HG03064 (cell line): ENCODE data around the gene LRRC45.
A peak's percentile ranks its signal among the peaks of the same experiment; 100 is the strongest.
"Not testable (repeated sequence)": the region's sequence is repeated elsewhere in the genome, so short reads cannot be mapped to it uniquely, and the experiment has no call there.

Source experiments
- ATAC-seq: cut with Tn5 transposase; IDR thresholded peaks from one replicate; pipeline ENCODE4 v1.9.1; 2021; ENCODE audit warnings: low read depth; ENCODE audit not compliant: unreplicated experiment

Gene LRRC45

DNA sequence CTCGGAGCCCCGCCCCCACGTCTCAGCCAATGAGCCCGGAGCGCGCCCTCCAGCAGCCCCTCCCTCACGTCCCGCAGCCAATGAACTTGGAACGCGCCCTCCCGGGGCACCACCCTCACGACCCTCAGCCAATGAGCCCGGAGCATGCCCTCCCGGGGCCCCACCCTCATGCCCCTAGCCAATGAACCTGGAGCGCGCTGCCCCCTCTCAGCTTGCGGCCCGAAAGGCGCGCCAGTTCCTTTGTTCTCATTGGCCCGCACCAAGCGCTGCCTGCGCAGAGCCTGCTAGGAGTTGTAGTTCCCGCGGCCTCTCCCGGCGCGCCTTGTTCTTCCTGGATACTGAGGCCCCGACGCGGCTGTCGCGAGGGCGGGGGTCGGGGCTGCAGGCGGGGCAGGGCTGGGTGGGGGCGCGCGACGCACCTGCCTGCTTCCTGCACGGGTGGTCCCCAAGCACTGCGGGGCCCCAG lies at the start of gene LRRC45:
Gene LRRC45 (plus strand): TSS at position 325 of the 466 bp plus-strand sequence. CDS start 339 bp downstream, outside the sequence.
- peak; percentile 68 for ATAC-seq

DNA sequence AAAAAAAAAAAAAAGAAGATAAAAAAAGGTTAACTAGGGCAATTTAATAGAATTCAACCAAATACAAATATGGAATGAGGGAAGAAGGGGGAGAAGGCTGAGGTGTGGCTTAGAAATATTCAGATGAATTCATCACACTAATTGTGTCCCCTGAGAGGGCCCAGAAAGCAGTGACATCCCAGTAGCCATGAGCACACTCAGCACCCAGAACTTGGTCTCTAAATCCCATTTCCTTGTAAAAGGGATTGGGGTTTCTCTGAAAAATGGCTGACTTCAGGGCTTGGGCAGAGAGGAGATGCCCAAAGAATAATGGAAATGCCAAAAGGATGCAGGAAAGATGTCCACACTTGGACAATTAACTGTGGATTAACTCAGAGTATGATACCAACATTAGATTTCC lies 49.7 kb upstream of the LRRC45 start:
- ATAC-seq = no peak

DNA sequence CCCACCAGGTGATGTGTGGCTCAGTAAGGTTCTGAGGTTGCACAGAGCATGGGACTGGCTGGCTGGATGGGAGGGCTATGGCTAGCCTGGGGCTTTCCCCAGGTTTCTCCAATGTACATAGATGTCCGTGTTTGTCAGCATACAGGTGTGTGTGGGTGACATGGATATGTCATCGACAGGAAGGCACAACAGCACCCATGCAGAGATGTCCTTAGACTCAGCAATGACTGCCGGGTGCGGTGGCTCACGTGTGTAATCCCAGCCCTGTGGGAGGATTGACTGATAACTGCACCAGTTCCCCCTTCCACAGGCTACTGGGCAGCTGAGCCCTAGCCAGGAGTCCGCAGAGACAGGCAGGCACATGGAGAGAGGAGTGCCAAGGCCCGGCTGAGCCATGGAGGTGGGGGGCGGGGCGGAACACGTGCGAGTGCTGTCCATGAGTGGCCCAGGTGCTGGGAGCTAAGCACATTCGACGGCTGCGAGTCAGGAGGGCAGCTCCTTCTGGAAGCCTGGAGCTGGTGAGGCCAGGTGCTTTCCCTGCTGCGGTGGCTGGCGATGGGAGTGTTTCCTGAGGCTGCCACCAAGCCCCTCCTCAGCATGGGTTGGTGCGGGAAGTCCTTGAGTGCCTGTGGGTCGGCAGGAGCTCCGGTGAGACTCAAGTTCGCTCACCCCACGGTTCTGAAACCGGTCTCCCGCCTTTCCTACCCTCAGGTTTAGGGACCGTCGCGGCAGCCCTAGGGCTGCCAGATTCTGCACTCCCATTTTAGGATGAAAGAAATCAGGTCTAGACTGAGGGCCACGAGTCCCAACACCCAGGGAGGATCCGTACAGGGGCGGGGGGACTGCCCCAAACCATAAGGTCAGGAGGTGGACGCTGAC lies 46.5 kb upstream of the LRRC45 start:
- ATAC-seq = no peak

DNA sequence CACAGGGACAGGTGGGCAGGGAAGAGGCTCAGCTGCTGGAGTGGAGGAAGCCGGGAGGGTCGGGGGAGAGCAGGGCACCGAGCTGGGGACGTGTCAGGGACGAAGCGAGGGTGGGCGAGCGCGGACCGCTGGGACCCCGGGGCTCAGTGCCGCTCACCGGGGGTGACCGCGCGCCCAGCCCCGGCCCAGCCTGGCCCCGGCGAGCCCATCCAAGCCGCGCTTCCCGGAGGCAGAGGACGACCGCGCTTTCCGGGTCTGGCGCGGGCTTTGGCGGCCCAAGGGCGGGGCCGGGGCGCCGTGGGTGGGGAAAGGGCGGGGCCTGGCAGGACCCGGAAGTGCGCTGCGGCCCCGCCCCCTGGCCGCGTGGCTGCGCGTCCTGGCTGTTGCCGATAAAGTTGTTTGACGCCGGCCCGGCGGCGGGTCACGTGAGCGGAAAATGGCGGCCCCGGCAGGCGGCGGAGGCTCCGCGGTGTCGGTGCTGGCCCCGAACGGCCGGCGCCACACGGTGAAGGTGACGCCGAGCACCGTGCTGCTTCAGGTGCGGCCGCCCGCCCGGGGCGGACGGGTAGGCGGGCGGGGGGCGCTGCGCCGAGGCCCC lies 45.8 kb upstream of the LRRC45 start, which contains the start of gene ASPSCR1:
Gene ASPSCR1 (plus strand): TSS at position 419 of the 598 bp plus-strand sequence. CDS start 18 bp downstream, at position 437.
- ATAC-seq = peak; percentile 72

DNA sequence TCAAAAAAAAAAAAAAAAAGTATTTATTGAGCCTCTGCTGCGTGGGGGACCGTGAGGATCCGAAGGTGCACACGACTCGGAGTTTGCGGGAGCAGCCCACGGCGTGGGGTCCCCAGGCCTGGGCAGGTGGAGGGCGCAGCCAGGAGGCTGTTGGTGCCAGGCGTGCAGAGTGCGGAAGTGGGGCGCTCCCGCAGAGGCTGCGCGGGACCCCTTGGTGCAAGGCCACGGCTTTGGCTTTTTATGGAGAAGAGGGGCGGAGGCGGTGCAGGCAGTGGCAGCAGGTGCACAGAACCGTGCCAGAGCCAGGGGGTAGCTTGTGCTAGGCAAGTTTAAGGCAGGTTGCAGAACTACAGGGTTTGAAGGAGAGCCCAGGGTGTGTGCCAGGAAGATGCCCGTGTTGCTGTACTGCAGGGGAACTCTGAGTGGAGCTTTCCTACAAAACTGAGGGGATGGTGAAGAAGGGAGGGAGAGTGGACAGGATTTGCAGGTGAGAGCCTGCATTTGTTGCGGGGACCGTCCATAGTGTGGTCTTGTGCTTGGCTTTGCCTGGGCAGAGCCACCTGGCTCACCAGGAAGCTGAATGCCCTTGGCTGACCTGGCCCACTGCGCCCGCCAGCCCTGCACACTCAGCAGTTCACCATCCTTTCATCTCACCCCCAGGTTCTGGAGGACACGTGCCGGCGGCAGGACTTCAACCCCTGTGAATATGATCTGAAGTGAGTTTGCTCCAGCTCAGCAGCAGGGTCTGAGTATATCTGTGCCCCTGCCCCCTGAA lies 44.4 kb upstream of the LRRC45 start:
- no peak for ATAC-seq

DNA sequence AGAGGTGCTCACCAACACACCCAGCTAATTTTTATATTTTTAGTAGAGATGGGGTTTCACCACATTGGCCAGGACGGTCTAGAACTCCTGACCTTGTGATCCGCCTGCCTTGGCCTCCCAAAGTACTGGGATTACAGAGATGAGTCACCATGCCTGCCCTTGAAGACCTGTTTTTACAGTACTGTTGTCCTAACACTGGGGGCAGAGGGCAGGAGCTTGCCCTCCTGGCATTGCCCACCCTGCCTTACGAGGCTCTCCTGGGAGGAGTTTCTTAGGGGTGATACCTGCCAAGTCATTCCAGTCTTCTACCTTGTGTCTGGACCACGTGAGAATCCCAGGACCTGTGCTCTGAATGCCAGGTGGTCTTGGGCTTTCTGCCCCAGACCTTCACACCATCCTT lies 43.0 kb upstream of the LRRC45 start:
- no peak for ATAC-seq

DNA sequence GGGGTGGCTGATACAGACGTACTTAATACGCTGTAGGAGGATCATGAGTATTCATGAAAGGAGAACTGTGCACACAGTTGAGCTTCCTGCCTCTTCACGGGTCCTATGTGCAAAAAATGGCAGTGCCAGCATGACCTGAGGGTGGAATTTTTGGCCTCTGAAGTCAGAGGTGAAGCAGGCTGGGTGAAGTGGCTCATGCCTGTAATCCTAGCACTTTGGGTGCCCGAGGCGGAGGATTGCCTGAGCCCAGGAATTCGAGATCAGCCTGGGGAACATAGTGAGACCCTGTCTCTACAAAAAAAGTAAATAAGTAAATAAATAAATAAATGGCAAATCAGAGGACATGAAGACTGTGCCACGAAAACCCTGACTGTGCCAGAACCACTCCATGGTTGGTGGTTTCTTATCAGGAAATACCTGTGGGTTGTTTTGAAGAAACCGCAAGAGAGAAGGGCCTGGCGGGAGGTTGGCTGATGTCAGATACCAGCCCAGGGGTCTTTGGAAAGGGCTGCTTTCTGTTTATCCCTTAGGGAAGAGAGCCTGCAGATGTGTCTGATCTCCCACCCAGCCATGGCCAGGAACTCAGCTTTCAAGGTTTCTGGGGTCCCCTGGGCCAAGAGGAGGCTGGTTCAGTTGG lies 42.3 kb upstream of the LRRC45 start:
- no peak for ATAC-seq

DNA sequence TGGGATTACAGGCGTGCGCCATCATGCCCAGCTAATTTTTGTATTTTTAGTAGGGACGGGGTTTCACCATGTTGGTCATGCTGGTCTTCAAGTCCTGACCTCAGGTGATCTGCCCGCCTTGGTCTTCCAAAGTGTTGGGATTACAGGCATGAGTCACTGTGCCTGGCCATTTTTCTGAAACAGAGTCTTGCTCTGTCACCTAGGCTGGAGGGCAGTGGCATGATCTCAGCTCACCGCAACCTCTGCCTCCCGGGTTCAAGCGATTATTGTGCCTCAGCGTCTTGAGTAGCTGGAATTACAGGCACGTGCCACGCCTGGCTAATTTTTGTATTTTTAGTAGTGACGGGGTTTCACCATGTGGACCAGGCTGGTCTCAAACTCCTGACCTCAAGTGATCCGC lies 41.6 kb upstream of the LRRC45 start:
- not testable (repeated sequence) for ATAC-seq

DNA sequence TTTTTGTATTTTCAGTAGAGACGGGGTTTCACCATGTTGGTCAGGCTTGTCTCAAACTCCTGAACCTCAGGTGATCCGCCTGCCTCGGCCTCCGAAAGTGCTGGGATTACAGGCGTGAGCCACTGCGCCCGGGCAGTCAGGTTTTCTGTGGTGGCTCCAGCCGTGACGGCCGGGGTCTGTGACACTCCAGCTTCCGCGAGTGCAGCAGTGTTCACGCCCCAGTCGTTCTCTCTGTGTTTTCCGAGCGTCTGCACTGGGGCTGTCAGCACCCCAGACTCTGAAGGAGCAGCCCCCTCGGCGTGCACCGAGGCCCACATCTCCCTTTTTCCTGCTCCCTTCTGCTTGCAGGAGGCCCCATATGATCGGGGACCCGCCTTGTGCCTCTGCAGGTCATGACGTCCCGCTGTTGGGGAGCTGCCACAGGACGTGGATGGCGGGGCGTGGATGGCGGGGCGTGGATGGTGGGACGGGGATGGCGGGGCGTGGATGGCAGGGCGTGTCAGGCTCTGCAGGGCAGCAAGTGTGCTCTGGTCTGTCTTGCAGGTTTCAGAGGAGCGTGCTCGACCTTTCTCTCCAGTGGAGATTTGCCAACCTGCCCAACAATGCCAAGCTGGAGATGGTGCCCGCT lies 40.0 kb upstream of the LRRC45 start:
- ATAC-seq = no peak

DNA sequence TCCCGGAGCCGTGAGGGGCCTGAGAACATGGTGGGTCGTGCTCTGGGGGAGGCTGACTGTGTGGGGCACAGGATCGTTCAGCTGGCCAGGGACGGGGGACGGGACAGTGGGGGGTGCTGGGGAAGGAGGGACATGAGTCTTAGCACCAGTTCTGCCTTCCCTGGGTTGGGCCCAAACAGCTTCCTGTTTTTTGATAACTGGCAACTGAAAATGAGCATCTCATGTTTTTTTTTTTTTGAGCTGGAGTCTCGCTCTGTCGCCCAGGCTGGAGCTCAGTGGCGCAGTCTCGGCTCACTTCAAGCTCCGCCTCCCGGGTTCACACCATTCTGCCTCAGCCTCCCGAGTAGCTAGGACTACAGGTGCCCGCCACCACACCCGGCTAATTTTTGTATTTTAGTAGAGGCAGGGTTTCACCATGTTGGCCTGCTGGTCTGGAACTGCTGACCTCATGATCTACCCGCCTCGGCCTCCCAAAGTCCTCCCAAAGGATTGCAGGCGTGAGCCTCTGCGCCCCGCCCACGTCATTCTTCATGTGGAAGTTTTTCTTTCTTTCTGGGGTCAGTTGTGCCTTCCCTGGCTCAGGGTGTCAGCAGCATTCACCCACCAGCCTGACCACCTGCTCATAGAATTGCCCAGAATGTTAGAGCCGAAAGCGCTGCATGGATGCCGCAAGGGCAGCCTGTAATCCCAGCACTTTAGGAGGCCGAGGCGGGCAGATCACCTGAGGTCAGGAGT lies 39.3 kb upstream of the LRRC45 start:
- no peak for ATAC-seq

DNA sequence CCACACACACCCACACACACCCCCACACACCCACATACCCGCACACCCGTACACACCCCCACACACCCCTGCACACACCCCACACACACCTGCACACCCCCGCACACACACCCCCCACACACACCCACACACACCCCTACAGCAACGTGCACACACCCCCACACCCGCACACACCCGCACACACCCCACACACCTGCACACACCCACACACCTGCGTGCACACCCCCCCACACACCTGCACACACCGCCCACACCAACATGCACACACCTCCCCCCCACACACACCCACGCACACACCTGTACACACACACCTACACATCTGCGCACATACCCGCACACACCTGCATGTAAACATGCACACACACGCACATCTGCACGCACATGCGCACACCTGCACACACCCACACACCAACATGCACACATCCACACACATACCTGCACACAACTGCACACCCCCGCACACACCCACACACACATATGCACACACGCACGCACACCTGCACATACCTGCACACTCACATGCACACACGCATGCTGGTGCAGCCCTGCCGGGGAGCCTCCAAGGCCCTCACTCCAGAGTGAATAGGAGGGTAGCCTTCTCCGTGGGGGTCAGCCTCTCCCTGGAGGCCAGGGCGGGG lies 38.2 kb upstream of the LRRC45 start:
- no peak for ATAC-seq

DNA sequence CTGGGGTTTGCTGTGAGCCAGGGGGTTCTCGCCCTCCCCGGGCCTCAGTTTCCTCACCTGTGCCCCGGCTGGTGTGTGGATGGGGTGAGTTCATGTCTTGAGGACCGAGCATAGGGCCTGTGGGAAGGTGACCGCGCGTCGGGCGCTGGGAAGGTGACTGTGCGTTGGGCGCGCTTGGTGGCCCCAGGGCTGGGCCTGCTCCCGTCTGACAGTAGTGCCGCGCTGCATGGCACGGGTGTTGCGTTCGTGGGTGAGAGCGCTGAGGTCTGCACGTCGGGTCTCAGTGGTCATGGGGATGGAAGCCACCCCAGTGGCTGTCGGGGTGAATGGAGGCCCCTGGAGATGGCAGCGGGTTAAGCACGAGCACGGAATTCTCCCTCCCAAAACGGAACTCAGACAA lies 36.5 kb upstream of the LRRC45 start:
- no peak for ATAC-seq

DNA sequence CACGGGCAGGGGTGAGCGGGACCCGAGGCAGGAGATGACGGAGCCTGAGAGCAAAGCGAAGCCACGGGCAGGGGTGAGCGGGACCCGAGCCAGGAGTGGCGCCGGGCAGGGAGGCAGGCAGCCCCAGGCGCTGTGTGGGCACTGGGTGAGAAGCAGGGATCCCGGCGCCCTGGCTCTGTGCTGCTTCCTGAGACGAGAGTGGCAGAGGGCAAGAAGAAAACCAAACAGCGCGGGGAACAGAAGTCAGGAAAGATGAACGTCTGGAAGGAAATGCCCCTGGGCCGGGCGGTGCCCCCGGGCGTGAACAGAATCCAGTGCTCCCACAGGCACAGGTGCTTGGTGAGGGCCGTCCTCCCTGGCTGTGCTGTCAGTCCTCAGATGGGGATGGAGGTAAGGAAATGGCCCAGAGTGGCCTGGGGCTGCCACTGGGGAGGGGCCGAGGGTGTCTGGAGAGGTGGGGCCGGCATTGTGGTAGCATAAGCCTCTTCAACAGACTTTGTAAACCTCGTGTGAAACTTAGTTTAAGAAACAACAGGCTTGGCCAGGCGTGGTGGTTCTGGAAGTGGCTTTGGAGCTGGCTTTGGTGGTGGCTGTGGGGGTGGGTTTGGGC lies 35.8 kb upstream of the LRRC45 start:
- no peak for ATAC-seq

DNA sequence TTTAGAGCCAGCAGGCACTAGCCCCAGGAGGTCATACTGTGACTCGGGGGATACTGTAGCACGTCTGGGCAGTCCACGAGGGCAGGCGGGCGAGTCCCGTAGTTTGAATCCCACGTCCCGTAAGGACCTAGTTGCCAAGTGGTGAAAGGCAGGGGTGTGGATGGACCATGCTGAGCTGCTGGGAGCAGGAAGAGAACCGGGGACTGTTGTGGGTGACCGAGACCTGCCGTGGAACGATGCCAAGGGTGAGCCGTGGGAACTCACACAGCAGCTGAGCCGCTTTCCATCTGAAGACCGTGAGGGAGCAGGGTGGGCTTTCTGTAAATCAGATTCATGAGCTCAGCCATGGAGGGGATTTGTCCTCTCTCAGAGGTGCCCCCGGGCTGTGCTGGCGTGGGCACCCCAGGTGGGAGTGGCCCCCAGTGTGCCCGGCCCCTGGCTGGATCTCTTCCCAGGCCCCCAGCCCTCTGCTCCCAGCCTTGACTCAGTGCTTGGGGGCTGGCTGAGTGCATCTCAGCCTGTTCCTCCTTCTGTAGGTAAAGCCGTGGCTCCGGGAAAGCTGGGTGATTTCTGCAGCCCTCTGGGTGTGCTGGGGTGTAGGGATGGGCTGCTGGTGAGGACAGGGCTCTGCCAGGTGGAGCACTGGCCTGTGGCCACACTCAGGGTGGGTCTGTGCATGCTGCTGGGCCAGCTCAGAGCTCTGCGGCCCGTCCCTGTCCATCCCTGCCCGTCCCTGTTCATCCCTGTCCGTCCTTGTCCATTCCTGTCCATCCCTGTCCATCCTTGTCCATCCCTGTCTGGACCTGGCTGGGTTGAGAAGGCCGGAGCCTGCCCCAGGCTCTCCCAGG lies 32.0 kb upstream of the LRRC45 start:
- no peak for ATAC-seq

DNA sequence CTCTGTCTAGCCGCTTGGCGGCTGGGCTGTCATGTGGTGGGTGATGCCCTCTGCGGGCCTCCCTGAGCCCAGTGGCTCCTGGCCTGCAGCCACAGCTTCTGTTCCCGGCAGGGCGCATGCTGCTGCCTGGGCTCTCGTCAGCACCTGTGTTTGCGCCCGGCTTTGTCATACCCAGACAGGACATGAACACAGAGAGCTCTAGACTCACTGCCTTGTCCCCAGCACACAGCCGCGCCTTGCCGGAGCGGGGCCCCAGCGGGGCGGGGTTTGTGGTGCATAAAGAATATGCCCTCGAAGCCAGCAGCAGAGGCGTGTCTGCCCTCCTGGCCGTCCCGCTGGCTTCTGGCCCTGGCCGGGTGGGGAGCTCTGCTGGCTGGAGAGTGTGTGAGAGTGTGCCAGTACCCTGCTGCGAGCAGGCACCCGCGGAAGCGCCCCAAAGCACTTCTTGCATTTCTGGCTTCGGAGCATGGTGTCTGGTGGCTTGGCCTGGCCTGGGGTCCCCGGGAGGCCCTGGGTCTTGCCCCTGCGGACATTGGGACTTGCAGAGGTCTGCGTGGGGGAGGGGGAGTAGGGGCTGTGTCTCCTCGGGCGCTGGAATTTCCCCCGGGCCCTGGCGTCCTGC lies 31.3 kb upstream of the LRRC45 start:
- ATAC-seq = no peak

DNA sequence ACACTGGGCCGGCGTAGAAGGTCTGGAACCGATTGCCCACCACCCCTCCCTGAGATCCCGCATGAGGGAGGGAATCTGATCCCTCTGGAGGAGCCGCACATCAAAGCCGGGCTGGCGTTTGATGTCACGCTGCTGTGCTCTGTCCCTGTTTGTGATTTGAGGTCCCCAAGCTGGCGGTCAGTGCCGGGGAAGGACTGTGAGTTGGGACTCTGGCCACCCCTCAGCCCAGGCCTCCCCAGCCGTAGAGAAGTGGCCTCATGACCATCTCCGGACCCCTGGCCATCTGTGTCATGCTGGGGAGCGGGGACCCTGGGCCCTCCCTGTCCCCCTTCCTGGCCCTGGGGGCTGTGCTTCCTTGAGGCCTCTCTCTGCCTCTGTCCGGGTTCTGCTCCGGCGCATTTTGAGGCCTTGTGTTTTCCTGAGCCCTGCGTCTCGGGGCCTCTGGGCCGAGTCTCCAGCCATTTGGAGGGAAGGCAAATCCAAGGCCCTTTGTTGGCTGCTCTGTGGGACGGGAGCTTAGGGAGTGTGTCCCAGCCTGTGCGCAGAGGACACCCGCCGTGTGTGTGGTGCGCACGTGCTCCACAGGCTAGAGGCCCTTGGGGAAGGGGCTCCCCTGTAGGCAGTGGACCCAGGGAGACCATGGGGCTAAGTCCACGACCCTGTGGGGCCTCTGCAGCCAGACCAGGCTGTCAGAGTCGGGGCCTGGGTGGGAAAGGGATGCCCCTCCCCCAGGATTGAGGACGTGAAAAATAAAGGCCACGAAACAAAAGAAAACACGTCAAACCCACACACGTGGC lies 30.6 kb upstream of the LRRC45 start:
- no peak for ATAC-seq
